ENCODE results near the gene GKAP1.

DNA sequence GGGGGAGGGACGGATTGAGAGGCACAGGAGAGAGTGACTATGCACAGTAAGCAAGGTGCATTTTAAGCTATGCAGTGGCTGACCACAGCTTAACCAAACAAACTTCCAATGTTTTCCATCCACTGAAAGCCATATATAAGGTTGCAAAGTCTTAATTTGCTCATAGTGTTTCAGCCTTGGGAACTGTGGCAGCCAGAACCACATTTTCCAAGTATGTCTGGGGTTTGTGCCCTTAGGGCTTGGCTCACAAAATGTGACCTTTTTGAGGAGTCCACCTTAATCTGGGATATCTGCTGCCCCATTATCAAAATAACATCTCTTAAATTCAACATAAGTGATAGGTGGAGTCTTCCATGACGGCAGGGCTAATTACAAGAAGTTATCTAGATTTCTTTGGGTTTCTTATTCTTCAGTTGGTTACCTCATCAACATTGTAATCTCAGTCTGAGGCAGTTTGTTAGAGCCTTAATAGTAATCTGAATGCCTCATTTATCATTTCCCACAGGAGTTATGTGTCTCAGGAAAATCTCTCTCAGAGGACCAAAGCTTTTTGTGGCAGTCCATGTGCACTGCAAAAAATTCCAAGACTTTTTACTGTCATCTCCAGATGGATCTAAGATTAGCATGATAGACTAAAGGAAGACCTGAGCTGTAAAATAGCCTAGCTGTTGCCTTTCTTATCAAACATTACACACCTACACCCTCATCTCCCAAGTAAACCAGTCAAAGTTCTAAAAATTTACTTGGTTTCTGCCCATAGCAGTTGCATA is 94.7 kb downstream of the GKAP1 start:
- no peak for TF ChIP-seq CTCF (conservative IDR thresholded peaks at IDR 0.05; ENCODE audit: low read length)
- no peak for TF ChIP-seq EZH2phosphoT487 (IDR thresholded peaks at IDR 0.05; ENCODE audit: borderline replicate concordance)
